OCI-LY7 (cell line): ENCODE results near the gene HIPK3. TPM values are rescaled to one million over a fixed set of nuclear protein-coding genes. Genes with fewer than 3 reads are reported as not detected.

Experiments used
- BruUV-seq: library from RNA; stranded (reverse); fragments of 400-500 nt; replicated peaks from 2 replicates; lab custom pipeline; 2021; lab: Mats Ljungman, UMichigan
- CTCF ChIA-PET: fragments of 300-600 bp; sonication (Branson Sonifier 250); formaldehyde crosslinking; loops from one replicate; lab custom pipeline; 2022; ENCODE audit warnings: antibody characterized with exemption; ENCODE audit not compliant: unreplicated experiment; lab: Charles Lee
- POLR2A ChIA-PET: fragments of 300-600 bp; sonication (Branson Sonifier 250); formaldehyde crosslinking; loops from one replicate; lab custom pipeline; 2022; ENCODE audit warnings: antibody characterized with exemption; lab: Charles Lee
- DNase-seq: peaks from one replicate; pipeline ENCODE4 v3.0.0-alpha.2; 2015; ENCODE audit warnings: low spot score
- H2AFZ ChIP-seq: fragments of 200-600 bp; sonication (generic), shearing (Covaris generic); 2 replicates; pipeline ENCODE4 v1.6.1; 2014; ENCODE audit warnings: mild to moderate bottlenecking, antibody characterized with exemption, low read length, moderate library complexity
- H3K27ac ChIP-seq: fragments of 200-600 bp; sonication (generic); 2 replicates; pipeline ENCODE4 v1.5.1; 2014; ENCODE audit warnings: mixed run types, low read depth, mild to moderate bottlenecking, moderate library complexity, low read length, inconsistent platforms; ENCODE audit not compliant: poor library complexity, severe bottlenecking
- H3K36me3 ChIP-seq: fragments of 200-600 bp; sonication (generic); 2 replicates; pipeline ENCODE4 v1.6.1; 2014; ENCODE audit warnings: mild to moderate bottlenecking, antibody characterized with exemption, low read length, moderate library complexity, mixed read lengths; ENCODE audit not compliant: insufficient read depth
- H3K4me1 ChIP-seq: fragments of 200-600 bp; sonication (generic); 2 replicates; pipeline ENCODE4 v1.5.1; 2014; ENCODE audit warnings: mild to moderate bottlenecking, low read length; ENCODE audit not compliant: insufficient read depth, poor library complexity, severe bottlenecking
- H3K4me2 ChIP-seq: fragments of 200-600 bp; sonication (generic); 2 replicates; pipeline ENCODE4 v1.6.1; 2014; ENCODE audit warnings: mild to moderate bottlenecking, low read length
- H3K4me3 ChIP-seq: fragments of 200-600 bp; sonication (generic); 2 replicates; pipeline ENCODE4 v1.5.1; 2014; ENCODE audit warnings: mild to moderate bottlenecking, low read depth, low read length; ENCODE audit not compliant: poor library complexity, severe bottlenecking
- H3K79me2 ChIP-seq: fragments of 200-600 bp; sonication (generic); 2 replicates; pipeline ENCODE4 v1.6.1; 2016; ENCODE audit warnings: low read depth, mild to moderate bottlenecking, low read length, moderate library complexity, mixed read lengths; ENCODE audit not compliant: insufficient read depth
- H3K9me2 ChIP-seq: fragments of 200-600 bp; sonication (generic); 2 replicates; pipeline ENCODE4 v1.6.1; 2016; ENCODE audit warnings: mild to moderate bottlenecking, low read length, mixed read lengths; ENCODE audit not compliant: insufficient read depth
- H3K9me3 ChIP-seq: fragments of 200-600 bp; sonication (generic); 2 replicates; pipeline ENCODE4 v1.6.1; 2014; ENCODE audit warnings: mild to moderate bottlenecking, mixed run types, low read length, mixed read lengths
- H4K20me1 ChIP-seq: fragments of 200-600 bp; sonication (generic); 2 replicates; pipeline ENCODE4 v1.6.1; 2014; ENCODE audit warnings: mild to moderate bottlenecking, antibody characterized with exemption, low read length, moderate library complexity, mixed read lengths; ENCODE audit not compliant: insufficient read depth
- CTCF ChIP-seq: fragments of 200-600 bp; sonication (generic); conservative IDR thresholded peaks from 2 replicates; pipeline ENCODE4 v1.5.1; 2014; ENCODE audit warnings: mild to moderate bottlenecking, antibody characterized with exemption, low read length, moderate library complexity, mixed read lengths
- EZH2phosphoT487 ChIP-seq: fragments of 200-600 bp; sonication (generic); IDR thresholded peaks from 2 replicates; pipeline ENCODE4 v1.6.1; 2018; ENCODE audit warnings: low read depth, borderline replicate concordance, mild to moderate bottlenecking, mixed run types, antibody characterized with exemption, low read length, moderate library complexity, mixed read lengths
- intact Hi-C: fragments of 100-400 bp; cut with micrococcal nuclease; formaldehyde crosslinking; loops from one replicate; pipeline ENCODE4 v1.10.0; 2022; ENCODE audit not compliant: unreplicated experiment
- total RNA-seq, 2 experiments: library from RNA; depleted of rRNA in 1 of 2; stranded (reverse); fragments of >200 nt in 1 of 2; shearing (Covaris generic) in 1 of 2; gene quantifications; 2 replicates each; pipeline ENCODE4 v1.2.3, GENCODE V29; 2014 to 2022

Gene HIPK3
- total RNA-seq, 2 experiments from 2014 or later: 19.0 to 28.4 TPM

- H3K36me3 ChIP-seq: no peaks in the 10 kb centered on the region; the same call in 1 of the 2 replicates
- H3K79me2 ChIP-seq: peaks cover 43% of the 10 kb centered on the region
- POLR2A ChIA-PET: interaction anchor here (0.5 to 1.5 kb wide), 10 partner anchors 10 to 680 kb away, joined by 3 to 6 read pairs (median 3); no protein-coding TSS in a partner anchor
- peak within 1 kb of the TSS; percentile 86 for H2AFZ ChIP-seq
- peak; percentile 80 for DNase-seq
- TF ChIP-seq CTCF (peak; percentile 39), EZH2phosphoT487 (no peak)
- no peaks in the 10 kb centered on the region for H3K9me2 ChIP-seq
- CTCF ChIA-PET: interaction anchor here (1.0 kb wide), 1 partner anchor 26 kb away, joined by 3 read pairs; no protein-coding TSS in a partner anchor
- peaks cover 5% of the 10 kb centered on the region; the same call in 1 of the 2 replicates for H4K20me1 ChIP-seq
- intact Hi-C loops: loop anchor here (1.0 to 5.0 kb wide), 4 partner anchors 12 to 362 kb away; partner anchors contain the start of gene CD59
- BruUV-seq: no TSS peak
- H3K9me3 ChIP-seq: no peaks in the 10 kb centered on the region
- H3K4me3 ChIP-seq: peak within 1 kb of the TSS; percentile 75
- H3K27ac ChIP-seq: peak within 1 kb of the TSS; percentile 96
- H3K4me1 ChIP-seq: peaks cover 43% of the 10 kb centered on the region
- H3K4me2 ChIP-seq: peak within 1 kb of the TSS; percentile 87
Observed at GRCh38 chr11:33375688-33376311, 118.6 kb downstream of the HIPK3 start, which contains the start of gene KIAA1549L. TSS of gene KIAA1549L (plus strand) at chr11:33376108.

GRCh38 chr11:33376331-33377310 is 119.4 kb downstream of the HIPK3 start:
- ChIA-PET CTCF (no interaction called here), POLR2A (interaction anchor here (1.2 to 3.6 kb wide), 4 partner anchors 10 to 99 kb away, joined by 3 to 20 read pairs (median 4); no protein-coding TSS in a partner anchor)
- no TSS peak for BruUV-seq
- intact Hi-C loops: loop anchor here (1.0 to 5.0 kb wide), 4 partner anchors 11 to 361 kb away; partner anchors contain the start of gene CD59
- H2AFZ ChIP-seq: no peak overlapping the region
- H3K4me3 ChIP-seq: peak overlapping the region; percentile 75
- H3K36me3 ChIP-seq: no peaks in the 10 kb centered on the region; the same call in 1 of the 2 replicates
- H3K27ac ChIP-seq: peak overlapping the region; percentile 96
- DNase-seq: peak; percentile 76
- TF ChIP-seq CTCF: 0 out of 2 replicates have a peak, but pooled peaks have one; percentile 26
- TF ChIP-seq EZH2phosphoT487: no peak
- peaks cover 52% of the 10 kb centered on the region for H3K4me1 ChIP-seq
- peaks cover 51% of the 10 kb centered on the region for H3K79me2 ChIP-seq
- H3K4me2 ChIP-seq: peak overlapping the region; percentile 87
- H3K9me2 ChIP-seq: no peaks in the 10 kb centered on the region
- peaks cover 5% of the 10 kb centered on the region; the same call in 1 of the 2 replicates for H4K20me1 ChIP-seq
- H3K9me3 ChIP-seq: no peaks in the 10 kb centered on the region
